GM23338 (cell line): Measurements from ENCODE around the gene SAMD7.

Experiments
- EZH2 ChIP-seq: fragments of 200-600 bp; sonication (generic); IDR thresholded peaks from one replicate; pipeline ENCODE4 v1.8.0; 2017; ENCODE audit warnings: antibody characterized with exemption, mild to moderate bottlenecking, low read depth; ENCODE audit not compliant: unreplicated experiment
- POLR2AphosphoS5 ChIP-seq: IDR thresholded peaks from 2 replicates; pipeline ENCODE4 v1.6.1; 2016; ENCODE audit warnings: antibody characterized with exemption, low read depth
- REST ChIP-seq: IDR thresholded peaks from one replicate; pipeline ENCODE4 v1.6.1; 2018; ENCODE audit warnings: antibody characterized with exemption; ENCODE audit not compliant: unreplicated experiment
- TF ChIP-seq, protein P1 (sequence below), 2 experiments: fragments of 200-600 bp in 1 of 2; sonication (generic) in 1 of 2; conservative IDR thresholded peaks; 2 replicates each; pipeline versions ENCODE4 v1.5.1 to v1.6.1; 2016 to 2017; ENCODE audit warnings: antibody characterized with exemption in 2 of 2, low read depth in 2 of 2, mild to moderate bottlenecking in 2 of 2, moderate library complexity in 1 of 2

DNA sequence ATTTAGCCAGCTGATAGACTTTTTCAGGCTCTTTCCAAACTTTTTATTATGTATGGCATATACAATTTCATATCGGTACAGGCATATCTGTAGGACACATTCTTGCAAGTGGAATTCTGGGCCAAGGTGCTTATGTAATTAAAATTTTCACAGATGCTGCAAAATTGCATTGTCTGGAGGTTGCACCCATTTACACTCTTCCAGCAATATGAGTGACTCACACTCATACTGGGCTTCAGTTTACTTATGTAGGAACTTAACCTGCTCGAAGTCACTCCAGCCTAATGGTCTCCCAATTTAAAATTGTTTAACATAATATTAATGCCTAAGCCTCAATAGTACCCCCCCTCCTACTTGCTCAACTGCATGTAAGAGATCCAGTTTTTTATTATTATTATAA, 44.0 kb downstream of the SAMD7 start:
- TF ChIP-seq, protein P1, sequence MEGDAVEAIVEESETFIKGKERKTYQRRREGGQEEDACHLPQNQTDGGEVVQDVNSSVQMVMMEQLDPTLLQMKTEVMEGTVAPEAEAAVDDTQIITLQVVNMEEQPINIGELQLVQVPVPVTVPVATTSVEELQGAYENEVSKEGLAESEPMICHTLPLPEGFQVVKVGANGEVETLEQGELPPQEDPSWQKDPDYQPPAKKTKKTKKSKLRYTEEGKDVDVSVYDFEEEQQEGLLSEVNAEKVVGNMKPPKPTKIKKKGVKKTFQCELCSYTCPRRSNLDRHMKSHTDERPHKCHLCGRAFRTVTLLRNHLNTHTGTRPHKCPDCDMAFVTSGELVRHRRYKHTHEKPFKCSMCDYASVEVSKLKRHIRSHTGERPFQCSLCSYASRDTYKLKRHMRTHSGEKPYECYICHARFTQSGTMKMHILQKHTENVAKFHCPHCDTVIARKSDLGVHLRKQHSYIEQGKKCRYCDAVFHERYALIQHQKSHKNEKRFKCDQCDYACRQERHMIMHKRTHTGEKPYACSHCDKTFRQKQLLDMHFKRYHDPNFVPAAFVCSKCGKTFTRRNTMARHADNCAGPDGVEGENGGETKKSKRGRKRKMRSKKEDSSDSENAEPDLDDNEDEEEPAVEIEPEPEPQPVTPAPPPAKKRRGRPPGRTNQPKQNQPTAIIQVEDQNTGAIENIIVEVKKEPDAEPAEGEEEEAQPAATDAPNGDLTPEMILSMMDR (conservative IDR thresholded peaks at IDR 0.05; ENCODE audit: low read depth in 2 of 2) = no peak
- no peak for TF ChIP-seq EZH2
- no peak for TF ChIP-seq POLR2AphosphoS5
- no peak for TF ChIP-seq REST
